Measurements from ENCODE around the gene RWDD2A.

The RWDD2A gene

DNA sequence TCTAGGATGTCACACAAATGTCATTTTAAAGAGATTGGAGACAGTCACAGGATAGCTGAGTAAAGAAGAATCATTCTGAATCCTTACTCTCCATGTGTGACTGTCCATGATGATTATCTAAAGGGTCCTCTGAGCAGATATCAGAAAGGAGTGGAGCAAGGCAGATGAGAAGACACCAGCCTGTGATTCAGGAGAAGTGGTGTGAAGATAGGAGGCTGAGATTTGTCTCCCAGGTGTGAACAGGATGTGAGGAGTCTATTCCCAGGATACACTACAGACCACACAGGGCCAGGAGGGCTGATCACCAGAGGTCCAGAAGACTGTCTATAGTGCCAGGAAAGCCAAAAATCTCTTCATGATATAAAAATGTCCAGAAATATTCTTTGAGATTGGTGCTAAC, 27.0 kb downstream of the RWDD2A start (continued):
- TF ChIP-seq PATZ1 (tag by site-specific recombination; IDR thresholded peaks at IDR 0.05) (no peak), ZNF792 (tag by site-specific recombination; IDR thresholded peaks at IDR 0.05) (no peak), ZNF16 (tag by site-specific recombination; IDR thresholded peaks at IDR 0.05; ENCODE audit: low read depth) (no peak), HOXC10 (CRISPR knock-in tag; IDR thresholded peaks at IDR 0.05) (no peak), ZNF658 (tag by site-specific recombination; IDR thresholded peaks at IDR 0.05) (no peak), BCL11A (tag by site-specific recombination; IDR thresholded peaks at IDR 0.05; ENCODE audit: low read depth) (no peak), ZNF266 (tag by site-specific recombination; IDR thresholded peaks at IDR 0.05; ENCODE audit: low read depth) (no peak), ZNF324 (tag by site-specific recombination; IDR thresholded peaks at IDR 0.05) (no peak), ZNF571 (tag by site-specific recombination; IDR thresholded peaks at IDR 0.05) (no peak)
- TF ChIP-seq, protein P1, sequence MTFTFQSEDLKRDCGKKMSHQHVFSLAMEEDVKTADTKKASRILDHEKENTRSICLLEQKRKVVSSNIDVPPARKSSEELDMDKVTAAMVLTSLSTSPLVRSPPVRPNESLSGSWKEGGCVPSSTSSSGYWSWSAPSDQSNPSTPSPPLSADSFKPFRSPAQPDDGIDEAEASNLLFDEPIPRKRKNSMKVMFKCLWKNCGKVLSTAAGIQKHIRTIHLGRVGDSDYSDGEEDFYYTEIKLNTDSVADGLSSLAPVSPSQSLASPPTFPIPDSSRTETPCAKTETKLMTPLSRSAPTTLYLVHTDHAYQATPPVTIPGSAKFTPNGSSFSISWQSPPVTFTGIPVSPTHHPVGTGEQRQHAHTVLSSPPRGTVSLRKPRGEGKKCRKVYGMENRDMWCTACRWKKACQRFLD (tag by site-specific recombination; IDR thresholded peaks at IDR 0.05) = no peak

GRCh38 chr6:83221276-83221675, 28.1 kb downstream of the RWDD2A start:
- Histone ChIP-seq H3K4me3 (ENCODE audit: low read depth, low read length) (no peak overlapping the region), H3K27ac (ENCODE audit: extremely low read depth, low read depth, low read length) (no peak overlapping the region), H3K36me3 (ENCODE audit: control insufficient read depth in 2 of 2, insufficient read depth in 1 of 2, low read length in 2 of 2) (peaks cover 0 to 18% of the 10 kb centered on the region in 2 experiments; a peak in 1 of 3 replicates), H3K4me1 (ENCODE audit: control insufficient read depth, insufficient read depth, low read length) (no peaks in the 10 kb centered on the region), H3K9me3 (ENCODE audit: control insufficient read depth, insufficient read depth, low read depth, low read length) (no peaks in the 10 kb centered on the region)
- CTCF ChIA-PET = interaction anchor here (0.5 to 9.0 kb wide), 43 partner anchors 9 to 898 kb away, joined by 3 to 248 read pairs (median 4); partner anchors contain the start of genes DOP1A, PRSS35, RWDD2A and SNAP91
- POLR2A ChIA-PET = interaction anchor here (0.8 kb wide), 1 partner anchor 154 kb away, joined by 3 read pairs; the partner anchor contains the start of gene DOP1A
- no peak for TF ChIP-seq YY1 (tag by site-specific recombination; IDR thresholded peaks at IDR 0.05)
- no peak for TF ChIP-seq SCRT2 (tag by site-specific recombination; IDR thresholded peaks at IDR 0.05)
- no peak for TF ChIP-seq ZNF692 (tag by site-specific recombination; IDR thresholded peaks at IDR 0.05)
- no peak for TF ChIP-seq ZNF530 (tag by site-specific recombination; IDR thresholded peaks at IDR 0.05; ENCODE audit: low read depth)
- TF ChIP-seq, protein P2, sequence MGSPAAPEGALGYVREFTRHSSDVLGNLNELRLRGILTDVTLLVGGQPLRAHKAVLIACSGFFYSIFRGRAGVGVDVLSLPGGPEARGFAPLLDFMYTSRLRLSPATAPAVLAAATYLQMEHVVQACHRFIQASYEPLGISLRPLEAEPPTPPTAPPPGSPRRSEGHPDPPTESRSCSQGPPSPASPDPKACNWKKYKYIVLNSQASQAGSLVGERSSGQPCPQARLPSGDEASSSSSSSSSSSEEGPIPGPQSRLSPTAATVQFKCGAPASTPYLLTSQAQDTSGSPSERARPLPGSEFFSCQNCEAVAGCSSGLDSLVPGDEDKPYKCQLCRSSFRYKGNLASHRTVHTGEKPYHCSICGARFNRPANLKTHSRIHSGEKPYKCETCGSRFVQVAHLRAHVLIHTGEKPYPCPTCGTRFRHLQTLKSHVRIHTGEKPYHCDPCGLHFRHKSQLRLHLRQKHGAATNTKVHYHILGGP (tag by site-specific recombination; IDR thresholded peaks at IDR 0.05) = no peak
- TF ChIP-seq ZNF155 (tag by site-specific recombination; IDR thresholded peaks at IDR 0.05) = no peak
- no peak for TF ChIP-seq ZBTB7A (tag by site-specific recombination; IDR thresholded peaks at IDR 0.05; ENCODE audit: low read depth)
- no peak for TF ChIP-seq ZNF747 (tag by site-specific recombination; IDR thresholded peaks at IDR 0.05)
- TF ChIP-seq ZNF623 (tag by site-specific recombination; IDR thresholded peaks at IDR 0.05) = no peak
- no peak for TF ChIP-seq ZNF518A (tag by site-specific recombination; conservative IDR thresholded peaks at IDR 0.05; ENCODE audit: low read depth)
- TF ChIP-seq, protein P3, sequence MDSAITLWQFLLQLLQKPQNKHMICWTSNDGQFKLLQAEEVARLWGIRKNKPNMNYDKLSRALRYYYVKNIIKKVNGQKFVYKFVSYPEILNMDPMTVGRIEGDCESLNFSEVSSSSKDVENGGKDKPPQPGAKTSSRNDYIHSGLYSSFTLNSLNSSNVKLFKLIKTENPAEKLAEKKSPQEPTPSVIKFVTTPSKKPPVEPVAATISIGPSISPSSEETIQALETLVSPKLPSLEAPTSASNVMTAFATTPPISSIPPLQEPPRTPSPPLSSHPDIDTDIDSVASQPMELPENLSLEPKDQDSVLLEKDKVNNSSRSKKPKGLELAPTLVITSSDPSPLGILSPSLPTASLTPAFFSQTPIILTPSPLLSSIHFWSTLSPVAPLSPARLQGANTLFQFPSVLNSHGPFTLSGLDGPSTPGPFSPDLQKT (IDR thresholded peaks at IDR 0.05; ENCODE audit: borderline replicate concordance, low read depth, low read length) = no peak
- TF ChIP-seq ZNF449 (tag by site-specific recombination; IDR thresholded peaks at IDR 0.05) = no peak
- TF ChIP-seq ZNF658 (tag by site-specific recombination; IDR thresholded peaks at IDR 0.05) = no peak
- TF ChIP-seq ZNF521 (tag by site-specific recombination; IDR thresholded peaks at IDR 0.05) = no peak
- no peak for TF ChIP-seq ZNF514 (tag by site-specific recombination; IDR thresholded peaks at IDR 0.05)
